Upper lobe of left lung (tissue), 4 donors: Measurements from ENCODE around the gene OR8B12.

Source experiments
- EP300 ChIP-seq, 4 donors: sonication (generic); formaldehyde crosslinking; IDR thresholded peaks; one replicate each; pipeline ENCODE4 v1.5.1; 2017; ENCODE audit warnings: antibody characterized with exemption in 4 of 4, control low read depth in 2 of 4
- POLR2A ChIP-seq, 4 donors: fragments of 450-650 bp; IDR thresholded peaks; one replicate each; pipeline ENCODE4 v1.5.1; 2016 to 2017; ENCODE audit warnings: antibody characterized with exemption in 4 of 4, mild to moderate bottlenecking in 2 of 4
- TF ChIP-seq, protein P1 (sequence below), 6 experiments: fragments of 450-650 bp in 4 of 6; fragments of 200-600 bp in 2 of 6; sonication (generic) in 2 of 6; IDR thresholded peaks; one replicate each; pipeline ENCODE4 v1.5.1; 2016 to 2019; ENCODE audit warnings: antibody characterized with exemption in 6 of 6

DNA sequence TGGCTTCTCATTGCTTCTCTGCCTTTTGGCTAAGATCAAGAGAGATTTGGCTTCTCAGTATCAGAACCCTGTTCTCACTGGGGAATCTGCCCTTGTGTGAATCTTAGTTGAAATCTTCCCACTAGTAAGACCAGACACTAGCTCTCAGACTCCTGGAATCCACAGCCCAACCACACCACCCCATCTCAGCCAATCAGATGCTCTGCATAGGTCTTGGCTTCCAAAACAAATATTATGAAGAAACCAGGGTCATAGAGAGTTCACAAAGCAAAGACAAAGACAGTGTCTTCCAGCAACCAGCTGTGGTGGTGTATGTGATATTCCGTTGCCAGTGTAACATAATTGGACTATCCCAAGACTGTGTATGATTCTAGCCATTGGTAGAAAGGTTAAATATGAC is 5.4 kb downstream of the OR8B12 start:
- TF ChIP-seq, protein P1, sequence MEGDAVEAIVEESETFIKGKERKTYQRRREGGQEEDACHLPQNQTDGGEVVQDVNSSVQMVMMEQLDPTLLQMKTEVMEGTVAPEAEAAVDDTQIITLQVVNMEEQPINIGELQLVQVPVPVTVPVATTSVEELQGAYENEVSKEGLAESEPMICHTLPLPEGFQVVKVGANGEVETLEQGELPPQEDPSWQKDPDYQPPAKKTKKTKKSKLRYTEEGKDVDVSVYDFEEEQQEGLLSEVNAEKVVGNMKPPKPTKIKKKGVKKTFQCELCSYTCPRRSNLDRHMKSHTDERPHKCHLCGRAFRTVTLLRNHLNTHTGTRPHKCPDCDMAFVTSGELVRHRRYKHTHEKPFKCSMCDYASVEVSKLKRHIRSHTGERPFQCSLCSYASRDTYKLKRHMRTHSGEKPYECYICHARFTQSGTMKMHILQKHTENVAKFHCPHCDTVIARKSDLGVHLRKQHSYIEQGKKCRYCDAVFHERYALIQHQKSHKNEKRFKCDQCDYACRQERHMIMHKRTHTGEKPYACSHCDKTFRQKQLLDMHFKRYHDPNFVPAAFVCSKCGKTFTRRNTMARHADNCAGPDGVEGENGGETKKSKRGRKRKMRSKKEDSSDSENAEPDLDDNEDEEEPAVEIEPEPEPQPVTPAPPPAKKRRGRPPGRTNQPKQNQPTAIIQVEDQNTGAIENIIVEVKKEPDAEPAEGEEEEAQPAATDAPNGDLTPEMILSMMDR (IDR thresholded peaks at IDR 0.05): no peak
- no peak for TF ChIP-seq EP300 (IDR thresholded peaks at IDR 0.05)
- TF ChIP-seq POLR2A (IDR thresholded peaks at IDR 0.05): no peak
